Glutamatergic neuron (in vitro differentiated cells): ENCODE results near the gene ANKRD12. TPM values are rescaled to one million over a fixed set of nuclear protein-coding genes. Genes with fewer than 3 reads are reported as not detected.
"Not testable (repeated sequence)": the region's sequence is repeated elsewhere in the genome, so short reads cannot be mapped to it uniquely, and the experiment has no call there.

Experiments used
- DNase-seq: peaks from one replicate; pipeline ENCODE4 v3.0.0; 2022
- H3K27ac Mint-ChIP-seq: one replicate; pipeline ENCODE4 v1.8.0; 2020; ENCODE audit warnings: mild to moderate bottlenecking, mixed read lengths, inconsistent platforms; ENCODE audit not compliant: unreplicated experiment
- H3K27me3 Mint-ChIP-seq: one replicate; pipeline ENCODE4 v1.8.0; 2020; ENCODE audit warnings: mild to moderate bottlenecking, moderate library complexity, mixed read lengths, inconsistent platforms; ENCODE audit not compliant: unreplicated experiment
- H3K36me3 Mint-ChIP-seq: one replicate; pipeline ENCODE4 v1.8.0; 2020; ENCODE audit warnings: mild to moderate bottlenecking, mixed read lengths, inconsistent platforms; ENCODE audit not compliant: unreplicated experiment
- H3K4me1 Mint-ChIP-seq: one replicate; pipeline ENCODE4 v1.8.0; 2020; ENCODE audit warnings: mild to moderate bottlenecking, low read depth, mixed read lengths, inconsistent platforms; ENCODE audit not compliant: unreplicated experiment
- H3K4me3 Mint-ChIP-seq: one replicate; pipeline ENCODE4 v1.8.0; 2020; ENCODE audit warnings: mild to moderate bottlenecking, mixed read lengths, inconsistent platforms; ENCODE audit not compliant: unreplicated experiment
- H3K9me3 Mint-ChIP-seq: one replicate; pipeline ENCODE4 v1.8.0; 2020; ENCODE audit warnings: mild to moderate bottlenecking, moderate library complexity, mixed read lengths, inconsistent platforms; ENCODE audit not compliant: unreplicated experiment
- total RNA-seq: library from RNA; stranded (reverse); fragmentation: NEBNext Ultra II Directional; extraction: Animal tissue kit (Norgen Biotek cat#: 25700); gene quantifications from one replicate; pipeline ENCODE4 v1.2.1, GENCODE V29; 2021; ENCODE audit not compliant: unreplicated experiment
- TF ChIP-seq, protein P1 (sequence below): fragments of 200-600 bp; sonication (generic); IDR thresholded peaks from one replicate; pipeline ENCODE4 v1.5.0; 2021; ENCODE audit not compliant: partially characterized antibody, unreplicated experiment

ANKRD12 gene
- total RNA-seq, 1 donor from 2014 or later, result 41.6 TPM

DNA sequence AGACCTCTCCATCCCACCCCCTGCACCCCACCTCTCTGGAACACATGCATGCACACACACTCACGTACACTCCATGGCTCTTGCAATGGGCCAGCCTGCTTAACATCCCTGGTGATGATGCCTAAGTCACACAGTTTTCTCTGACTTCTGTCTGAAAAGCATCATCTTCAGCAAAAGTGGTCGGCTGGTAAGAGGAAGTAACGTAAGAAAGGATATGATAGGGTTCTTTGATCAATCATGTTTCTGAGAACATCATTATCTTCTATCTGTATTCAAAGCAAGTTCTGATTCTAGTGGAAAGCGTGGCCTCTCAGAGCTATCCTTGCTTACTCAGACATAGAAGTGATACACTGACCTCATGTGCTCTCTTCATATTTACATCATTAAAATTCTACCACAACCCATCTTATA is 45.5 kb upstream of the ANKRD12 start:
- Mint-ChIP-seq H3K4me1 (no peaks in the 10 kb centered on the region), H3K36me3 (no peaks in the 10 kb centered on the region), H3K27ac (no peak overlapping the region), H3K4me3 (no peak overlapping the region), H3K9me3 (no peaks in the 10 kb centered on the region), H3K27me3 (peaks cover 1% of the 10 kb centered on the region)
- no peak for DNase-seq
- TF ChIP-seq, protein P1, sequence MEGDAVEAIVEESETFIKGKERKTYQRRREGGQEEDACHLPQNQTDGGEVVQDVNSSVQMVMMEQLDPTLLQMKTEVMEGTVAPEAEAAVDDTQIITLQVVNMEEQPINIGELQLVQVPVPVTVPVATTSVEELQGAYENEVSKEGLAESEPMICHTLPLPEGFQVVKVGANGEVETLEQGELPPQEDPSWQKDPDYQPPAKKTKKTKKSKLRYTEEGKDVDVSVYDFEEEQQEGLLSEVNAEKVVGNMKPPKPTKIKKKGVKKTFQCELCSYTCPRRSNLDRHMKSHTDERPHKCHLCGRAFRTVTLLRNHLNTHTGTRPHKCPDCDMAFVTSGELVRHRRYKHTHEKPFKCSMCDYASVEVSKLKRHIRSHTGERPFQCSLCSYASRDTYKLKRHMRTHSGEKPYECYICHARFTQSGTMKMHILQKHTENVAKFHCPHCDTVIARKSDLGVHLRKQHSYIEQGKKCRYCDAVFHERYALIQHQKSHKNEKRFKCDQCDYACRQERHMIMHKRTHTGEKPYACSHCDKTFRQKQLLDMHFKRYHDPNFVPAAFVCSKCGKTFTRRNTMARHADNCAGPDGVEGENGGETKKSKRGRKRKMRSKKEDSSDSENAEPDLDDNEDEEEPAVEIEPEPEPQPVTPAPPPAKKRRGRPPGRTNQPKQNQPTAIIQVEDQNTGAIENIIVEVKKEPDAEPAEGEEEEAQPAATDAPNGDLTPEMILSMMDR, result no peak

DNA sequence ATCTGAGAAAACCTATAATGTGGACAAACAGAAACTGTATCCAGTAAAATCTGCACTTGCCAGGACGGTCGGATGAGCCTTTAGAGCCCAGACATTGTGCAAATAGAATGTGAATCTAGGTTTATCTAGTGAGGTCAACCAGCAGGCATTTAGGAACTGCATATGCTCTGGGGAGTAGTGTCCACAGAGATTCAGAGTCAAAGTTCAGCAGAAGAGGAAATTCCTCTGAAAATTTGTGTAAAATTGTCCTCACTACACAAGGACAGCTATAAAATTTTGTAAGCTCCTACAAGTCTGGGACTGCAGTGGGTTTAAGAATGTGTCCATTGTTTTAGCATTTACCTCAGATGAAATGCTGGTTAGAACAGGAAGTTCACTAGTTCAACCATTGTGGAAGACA is 43.9 kb upstream of the ANKRD12 start:
- TF ChIP-seq, protein P1, result no peak
- H3K36me3 Mint-ChIP-seq, result no peaks in the 10 kb centered on the region
- DNase-seq, result no peak
- no peak overlapping the region for H3K27ac Mint-ChIP-seq
- H3K27me3 Mint-ChIP-seq, result peaks cover 1% of the 10 kb centered on the region
- no peaks in the 10 kb centered on the region for H3K4me1 Mint-ChIP-seq
- no peaks in the 10 kb centered on the region for H3K9me3 Mint-ChIP-seq
- H3K4me3 Mint-ChIP-seq, result no peak overlapping the region

DNA sequence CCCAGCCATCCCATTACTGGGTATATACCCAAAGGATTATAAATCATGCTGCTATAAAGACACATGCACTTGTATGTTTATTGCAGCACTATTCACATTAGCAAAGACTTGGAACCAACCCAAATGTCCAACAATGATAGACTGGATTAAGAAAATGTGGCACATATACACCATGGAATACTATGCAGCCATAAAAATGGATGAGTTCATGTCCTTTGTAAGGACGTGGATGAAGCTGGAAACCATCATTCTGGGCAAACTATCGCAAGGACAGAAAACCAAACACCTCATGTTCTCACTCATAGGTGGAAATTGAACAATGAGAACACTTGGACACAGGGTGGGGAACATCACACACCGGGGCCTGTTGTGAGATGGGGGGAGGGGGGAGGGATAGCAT is 43.5 kb upstream of the ANKRD12 start:
- not testable (repeated sequence) for DNase-seq, H3K27me3 Mint-ChIP-seq

DNA sequence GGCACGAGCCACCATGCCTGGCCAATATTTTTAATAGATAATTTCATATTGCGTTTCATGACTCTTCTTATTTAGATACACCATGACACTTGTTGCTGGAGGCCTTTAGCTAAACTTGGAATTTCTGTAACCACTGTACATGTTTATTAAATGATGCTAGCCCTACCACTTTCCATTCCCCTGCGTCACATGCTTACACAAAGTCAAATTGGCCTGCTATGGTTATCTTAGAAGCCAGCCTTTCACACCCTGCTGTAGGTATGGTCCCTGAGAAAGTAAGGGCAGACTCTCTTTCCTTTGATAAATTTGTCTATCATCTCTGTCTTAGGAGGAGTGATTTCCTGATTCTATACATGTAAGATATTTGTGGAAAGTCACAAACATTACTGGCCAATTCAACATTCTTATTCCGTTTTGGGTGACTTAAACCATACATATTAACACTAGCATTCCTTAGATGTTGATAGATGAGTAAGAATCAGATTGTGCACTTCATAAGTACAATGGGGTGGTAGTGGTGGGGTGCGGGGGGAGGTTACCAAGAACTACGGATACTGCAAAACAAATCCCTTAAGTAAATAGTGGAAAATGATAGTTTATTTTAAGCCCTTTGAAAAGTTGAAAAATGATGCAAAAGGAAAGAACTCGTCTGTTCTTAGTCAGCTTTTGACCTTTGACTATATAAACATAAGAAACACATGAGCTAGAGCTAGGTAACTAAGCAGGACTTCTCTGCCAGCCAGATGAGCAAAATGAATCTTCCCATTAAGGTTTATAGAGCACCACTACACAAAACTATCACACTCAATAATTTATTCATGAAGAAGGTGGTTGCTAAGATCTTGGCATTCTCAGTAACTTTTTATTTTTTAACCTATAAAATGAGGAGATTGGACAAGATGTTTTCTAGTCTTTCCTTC is 42.0 kb upstream of the ANKRD12 start:
- Mint-ChIP-seq H3K27me3 (peaks cover 1% of the 10 kb centered on the region), H3K27ac (no peak overlapping the region), H3K9me3 (peaks cover 2% of the 10 kb centered on the region), H3K4me3 (no peak overlapping the region), H3K4me1 (peaks cover 4% of the 10 kb centered on the region), H3K36me3 (no peaks in the 10 kb centered on the region)
- TF ChIP-seq, protein P1, result no peak
- no peak for DNase-seq

More for the DNA sequence above, 43.5 kb upstream of the ANKRD12 start:
- H3K36me3 Mint-ChIP-seq, H3K9me3 Mint-ChIP-seq, H3K4me3 Mint-ChIP-seq, H3K27ac Mint-ChIP-seq, H3K4me1 Mint-ChIP-seq: not testable (repeated sequence)

DNA sequence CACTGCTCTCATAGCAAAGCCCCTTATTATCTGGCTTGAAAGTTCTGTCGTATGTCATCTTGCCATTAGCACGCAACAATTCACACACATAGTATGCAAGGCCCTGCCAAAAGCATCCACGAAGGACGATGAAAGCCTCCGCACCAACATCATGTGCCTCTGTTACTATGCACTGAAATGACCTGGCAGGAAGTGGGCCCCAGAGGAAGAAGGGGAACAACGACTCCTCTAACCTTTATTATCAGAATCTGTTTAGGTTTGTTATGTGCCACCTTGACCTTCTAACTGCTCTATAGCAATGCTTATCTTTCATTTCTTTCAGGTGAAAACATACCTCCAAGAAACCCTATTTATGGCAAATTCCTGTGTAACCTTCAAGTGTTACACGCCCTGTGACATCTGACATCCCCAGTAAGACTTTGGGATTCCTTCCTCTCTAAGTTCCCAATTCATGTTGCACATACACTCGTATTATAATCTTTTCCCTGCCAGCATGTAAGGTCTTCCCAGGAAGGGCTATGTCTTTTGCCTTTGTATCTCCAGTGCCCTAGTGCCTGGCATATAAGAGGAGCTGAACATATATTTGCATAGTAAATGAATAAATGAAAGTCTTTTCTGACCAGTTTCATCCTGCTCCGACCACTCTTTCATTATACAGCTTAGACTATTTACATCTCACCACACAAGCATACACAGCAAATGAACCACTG is 41.1 kb upstream of the ANKRD12 start:
- H3K4me3 Mint-ChIP-seq, result no peak overlapping the region
- H3K27me3 Mint-ChIP-seq, result peaks cover 1% of the 10 kb centered on the region
- TF ChIP-seq, protein P1, result no peak
- H3K36me3 Mint-ChIP-seq, result no peaks in the 10 kb centered on the region
- H3K4me1 Mint-ChIP-seq, result peaks cover 8% of the 10 kb centered on the region
- no peak overlapping the region for H3K27ac Mint-ChIP-seq
- DNase-seq, result no peak
- H3K9me3 Mint-ChIP-seq, result peaks cover 2% of the 10 kb centered on the region
